Posterior vena cava (tissue), 2 donors: ENCODE results near the gene GSTO2. TPM values are rescaled to one million over a fixed set of nuclear protein-coding genes. Genes with fewer than 3 reads are reported as not detected.

ENCODE experiments used
- DNase-seq: peaks from one replicate; pipeline ENCODE4 v3.0.0-alpha.2; 2020; ENCODE audit warnings: low spot score
- intact Hi-C, 2 donors: fragments of 100-400 bp; cut with DNase I; formaldehyde crosslinking; loops; one replicate each; pipeline versions ENCODE4 v1.14.1 to v1.14.2; 2022 to 2023
- microRNA-seq, 2 donors: library from miRNA; unstranded; fragments of <30 nt; microRNA quantifications; one replicate each; pipeline ENCODE4 v1.2.0, GENCODE V29; 2020 to 2021; ENCODE audit warnings: borderline microRNAs expressed in 2 of 2
- total RNA-seq, 2 donors: library from RNA; stranded (reverse); fragmentation: NEBNext Ultra II Directional; extraction: Animal tissue kit (Norgen Biotek cat#: 25700); gene quantifications; one replicate each; pipeline ENCODE4 v1.2.1, GENCODE V29; 2021
- donor health status: DM: yes; HTN: yes; CAD: no.
- donor health status: DM: yes; HTN: yes; CAD: no.

GSTO2 gene
- total RNA-seq, 2 donors from 2014 or later = 0.48 to 1.9 TPM

DNA sequence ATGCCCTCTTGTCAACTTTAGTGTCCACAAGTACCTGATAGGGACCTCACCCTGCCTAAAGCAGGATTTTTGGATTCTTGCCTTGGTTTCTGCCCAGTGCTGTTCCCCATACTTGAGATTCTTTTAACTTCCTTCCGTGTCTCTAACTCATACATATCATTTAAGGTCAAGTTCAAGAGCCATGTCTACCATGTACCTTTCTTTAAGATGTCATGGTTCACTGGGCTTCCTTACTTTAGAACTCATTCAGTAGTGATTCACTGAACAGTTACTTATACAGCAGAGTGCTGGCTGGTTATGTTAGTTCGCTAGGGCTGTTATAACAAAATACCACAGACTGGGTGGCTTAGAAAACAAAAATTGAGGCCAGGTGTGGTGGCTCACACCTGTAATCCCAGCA lies 79.6 kb downstream of the GSTO2 start:
- no peak for DNase-seq
- intact Hi-C loops = loop anchor here in 1 of 2 donors (5.0 kb wide), 1 partner anchor 51 kb away; no protein-coding TSS in a partner anchor

DNA sequence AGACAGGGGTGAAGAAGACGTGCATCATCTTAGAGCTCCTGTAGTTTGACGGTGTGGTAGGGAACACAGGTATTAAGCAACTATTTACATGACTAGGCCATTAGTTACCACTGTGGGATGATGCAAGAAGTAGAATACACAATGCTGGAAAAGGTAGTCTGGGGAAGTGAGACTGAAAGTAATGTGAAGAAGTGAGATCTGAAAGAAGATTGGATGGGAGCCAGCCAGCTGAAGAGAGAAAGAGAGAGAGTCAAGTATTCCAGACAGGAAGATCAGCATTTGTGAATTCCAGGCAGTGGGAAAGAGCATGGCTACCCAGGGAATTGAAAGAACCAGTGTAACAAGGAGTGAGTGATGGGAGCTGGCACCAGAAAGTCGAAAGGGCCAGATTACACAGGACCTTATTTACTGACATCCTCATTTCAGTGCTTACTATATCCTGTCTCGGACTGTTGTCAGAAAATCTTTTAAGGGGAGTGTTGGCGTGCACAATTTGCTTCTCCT lies 80.7 kb downstream of the GSTO2 start:
- DNase-seq = no peak
- intact Hi-C loops = loop anchor here (5.0 kb wide), 2 partner anchors 52 to 57 kb away; no protein-coding TSS in a partner anchor

DNA sequence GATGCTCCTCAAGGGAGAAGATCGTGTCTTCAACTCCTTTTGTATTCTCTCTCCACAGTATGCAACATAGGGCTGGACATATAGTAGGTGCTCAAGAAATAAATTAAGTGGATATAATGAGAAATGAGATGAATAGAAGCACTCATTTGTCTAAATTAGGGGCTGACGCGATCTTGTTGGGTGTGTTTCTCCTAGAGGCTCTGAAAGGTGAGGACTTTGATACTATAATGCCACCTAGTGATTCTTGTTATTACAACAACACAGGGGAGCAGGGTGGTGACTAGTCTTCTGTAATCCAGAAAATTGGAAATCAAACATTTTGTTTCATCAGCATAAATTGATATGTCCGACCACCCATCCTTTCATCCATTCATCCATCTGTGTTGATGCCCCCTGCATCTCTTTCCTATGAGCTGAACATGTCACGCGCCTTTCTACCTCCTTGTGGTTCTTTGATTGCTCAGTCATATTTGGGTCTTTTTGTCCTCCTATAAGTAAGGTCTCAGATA lies 81.2 kb downstream of the GSTO2 start:
- intact Hi-C loops = loop anchor here in 1 of 2 donors (5.0 kb wide), 1 partner anchor 58 kb away; no protein-coding TSS in a partner anchor
- no peak for DNase-seq

DNA sequence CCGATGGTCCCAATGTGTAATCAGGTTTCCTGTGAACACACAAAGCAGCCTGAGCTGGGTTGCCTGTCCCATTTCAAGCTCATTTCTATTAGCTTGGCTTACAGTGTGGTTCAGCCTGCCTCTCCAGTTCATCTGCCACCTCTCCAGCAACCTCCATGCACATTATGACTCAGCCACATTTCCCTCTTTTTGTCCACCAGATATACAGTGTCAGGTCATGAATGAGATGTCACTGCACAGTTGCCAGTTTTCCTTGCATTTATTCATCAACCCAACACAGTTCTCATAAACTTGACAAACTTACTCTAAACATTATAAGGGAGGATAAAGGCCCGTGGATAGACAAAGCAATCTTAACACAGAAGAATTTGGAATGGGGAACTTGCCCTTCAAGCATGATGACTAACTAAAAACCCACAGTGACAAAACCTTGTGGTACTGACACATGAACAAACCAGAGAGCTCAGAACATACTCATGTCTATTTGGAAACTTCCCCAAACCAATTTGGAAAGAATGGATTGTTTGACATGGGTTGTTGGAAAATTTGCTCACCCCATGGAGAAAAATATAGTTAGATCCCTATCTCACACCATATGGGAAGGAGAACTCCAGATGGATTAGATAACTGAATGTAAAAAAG lies 82.2 kb downstream of the GSTO2 start:
- intact Hi-C loops = loop anchor here in 1 of 2 donors (5.0 kb wide), 1 partner anchor 59 kb away; no protein-coding TSS in a partner anchor
- no peak for DNase-seq

DNA sequence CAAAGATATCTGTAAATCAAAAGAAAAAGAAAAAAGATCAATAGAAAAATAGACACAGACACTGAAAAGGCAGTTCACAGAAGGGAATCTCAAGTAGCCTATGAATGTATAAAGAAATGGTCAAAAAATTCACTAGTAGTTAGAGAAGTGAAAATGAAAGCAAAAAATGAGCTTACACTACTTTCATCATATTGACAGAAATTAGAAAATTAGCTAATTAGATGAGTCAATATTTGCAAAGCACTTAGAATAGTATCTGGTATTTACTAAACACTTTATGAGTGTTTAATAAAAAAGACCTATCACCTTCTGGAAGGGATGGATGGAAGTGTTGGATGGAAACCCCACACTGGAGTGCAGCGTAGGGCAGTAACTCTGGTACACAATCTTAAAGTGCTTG lies 82.9 kb downstream of the GSTO2 start:
- no peak for DNase-seq
- intact Hi-C loops = loop anchor here in 1 of 2 donors (5.0 kb wide), 1 partner anchor 60 kb away; no protein-coding TSS in a partner anchor

DNA sequence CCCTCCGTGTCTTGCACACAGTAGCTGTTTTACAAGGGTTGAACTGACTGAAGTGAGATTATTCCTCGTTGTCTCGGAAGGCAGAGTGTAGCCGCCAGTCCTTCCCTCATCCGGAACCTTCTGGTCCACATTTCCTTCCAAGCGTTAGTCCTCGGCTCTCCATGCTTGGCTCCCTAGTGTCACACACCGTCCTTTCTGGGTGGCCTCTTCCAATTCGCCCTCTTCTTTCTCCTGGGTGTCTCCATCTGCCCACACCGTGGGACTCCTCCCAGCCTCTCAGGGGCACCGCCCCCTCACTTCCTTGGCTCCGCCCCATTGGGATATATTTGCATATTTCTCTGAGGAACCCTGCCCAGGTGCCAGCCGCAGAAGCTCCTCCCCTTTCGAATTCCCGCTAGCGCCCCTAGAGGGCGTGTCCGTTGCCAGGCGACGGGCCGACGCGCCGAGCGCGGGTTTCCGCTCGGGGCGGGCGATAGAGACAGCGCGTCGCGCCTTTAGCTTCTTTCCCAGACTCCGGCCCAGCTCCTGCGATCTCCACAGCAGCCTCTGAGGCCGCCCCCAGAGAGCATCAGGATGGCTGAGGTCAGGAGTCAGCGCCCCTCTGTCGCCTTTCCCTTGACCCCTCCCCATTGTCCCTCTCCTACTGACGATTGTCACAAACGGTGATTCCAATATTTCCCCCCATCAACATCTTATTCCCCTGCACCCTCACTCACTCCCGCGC lies 84.5 kb downstream of the GSTO2 start, which contains the start of gene CFAP58:
Gene CFAP58, plus strand, starts transcription at position 509 of the 724 bp plus-strand sequence. Its CDS starts 65 bp downstream, at position 574.
- DNase-seq = peak; percentile 98
- intact Hi-C loops = loop anchor here in 1 of 2 donors (5.0 kb wide), 1 partner anchor 61 kb away; no protein-coding TSS in a partner anchor

Small RNAs within 50 kb of the gene (microRNA-seq; reads per million reads assigned to microRNA genes)
- 0 to 0.26 reads per million in 2 donors for gene MIR4482

Other genes starting within 250 kb of the GSTO2 start
- under 1 TPM; 0.48 to 0.88 TPM for gene COL17A1, start 183.3 kb upstream of the GSTO2 start, total RNA-seq
- 1 to 10 TPM; 7.6 to 9.2 TPM for gene SFR1, start 147.0 kb upstream of the GSTO2 start, total RNA-seq
- gene CFAP43, start 36.8 kb upstream of the GSTO2 start, total RNA-seq = under 1 TPM; 0.24 to 0.28 TPM
- gene GSTO1, start 14.3 kb upstream of the GSTO2 start, total RNA-seq = 100 to 1,000 TPM in 1 of 2 donors, 10 to 100 TPM in 1; 81.8 to 117 TPM
- gene ITPRIP, start 69.3 kb downstream of the GSTO2 start, total RNA-seq = 10 to 100 TPM; 22.4 to 36.8 TPM
- gene CFAP58, start 84.6 kb downstream of the GSTO2 start, total RNA-seq = under 1 TPM; 0.46 to 0.86 TPM